Panc1 (cell line): ENCODE measurements around the gene ZNF708. TPM values are rescaled to one million over a fixed set of nuclear protein-coding genes. Genes with fewer than 3 reads are reported as not detected.
A peak's percentile ranks its signal among the peaks of the same experiment; 100 is the strongest.
"Not testable (repeated sequence)": the region's sequence is repeated elsewhere in the genome, so short reads cannot be mapped to it uniquely, and the experiment has no call there.

Experiments
- ATAC-seq: fragments of 200-7000 bp; cut with Tn5 transposase; 2 replicates; pipeline ENCODE4 v1.9.1; 2020; ENCODE audit warnings: mild to moderate bottlenecking, moderate library complexity
- BruUV-seq: library from RNA; stranded (reverse); fragments of 400-500 nt; replicated peaks from 2 replicates; lab custom pipeline; 2021; lab: Mats Ljungman, UMichigan
- CTCF ChIA-PET: fragments of 300-600 bp; sonication (Branson Sonifier 250); formaldehyde crosslinking; loops from one replicate; lab custom pipeline; 2022; ENCODE audit warnings: antibody characterized with exemption; lab: Charles Lee
- POLR2A ChIA-PET: fragments of 300-600 bp; sonication (Branson Sonifier 250); formaldehyde crosslinking; loops from one replicate; lab custom pipeline; 2022; ENCODE audit warnings: antibody characterized with exemption; lab: Charles Lee
- DNase-seq: peaks from one replicate; pipeline ENCODE4 v3.0.0-alpha.2; 2010; ENCODE audit warnings: low read depth, low spot score
- H3K27ac ChIP-seq: 2 replicates; pipeline ENCODE4 v1.5.1; 2011; ENCODE audit warnings: mild to moderate bottlenecking, low read length, inconsistent platforms
- H3K27me3 ChIP-seq: fragments of 200-500 bp; sonication (Bioruptor generic); 2 replicates; pipeline ENCODE4 v1.6.0; 2014; ENCODE audit warnings: low read length, inconsistent platforms; ENCODE audit not compliant: control insufficient read depth, insufficient read depth
- H3K36me3 ChIP-seq: fragments of 200-500 bp; sonication (Bioruptor generic); 2 replicates; pipeline ENCODE4 v1.5.1; 2014; ENCODE audit warnings: inconsistent platforms, mild to moderate bottlenecking, low read length, moderate library complexity; ENCODE audit not compliant: control insufficient read depth, insufficient read depth
- H3K4me1 ChIP-seq: 2 replicates; pipeline ENCODE4 v1.5.1; 2011; ENCODE audit warnings: inconsistent platforms, mild to moderate bottlenecking, low read length, moderate library complexity; ENCODE audit not compliant: control insufficient read depth, insufficient read depth
- H3K4me3 ChIP-seq, 2 experiments: 2 replicates each; pipeline ENCODE4 v1.5.1; 2011 to 2012; ENCODE audit warnings: low read depth in 2 of 2, low read length in 2 of 2, mild to moderate bottlenecking in 2 of 2, inconsistent platforms in 1 of 2, moderate library complexity in 1 of 2
- H3K9me3 ChIP-seq: fragments of 200-500 bp; sonication (Bioruptor generic); 2 replicates; pipeline ENCODE4 v1.5.1; 2014; ENCODE audit warnings: low read depth, mild to moderate bottlenecking, inconsistent platforms, low read length, moderate library complexity; ENCODE audit not compliant: control insufficient read depth, insufficient read depth
- in situ Hi-C: cut with HindIII; loops from 2 replicates; pipeline ENCODE4 v1.10.0; 2016; ENCODE audit warnings: low sequenced_read_pairs, low pct_unique_long_range_greater_than_20kb
- intact Hi-C: fragments of 100-400 bp; cut with micrococcal nuclease; formaldehyde crosslinking; loops from one replicate; pipeline ENCODE4 v1.10.0; 2022; ENCODE audit not compliant: unreplicated experiment
- total RNA-seq: library from RNA; stranded (reverse); gene quantifications from one replicate; pipeline ENCODE4 v1.2.1, GENCODE V29; 2021; ENCODE audit not compliant: unreplicated experiment
- TF ChIP-seq, protein P1 (sequence below): fragments of 450-650 bp; IDR thresholded peaks from 2 replicates; pipeline ENCODE4 v1.5.1; 2017; ENCODE audit warnings: mild to moderate bottlenecking
- TF ChIP-seq, protein P2 (sequence below), 2 experiments: IDR thresholded peaks; 2 replicates each; pipeline ENCODE4 v1.6.1; 2011 to 2012; ENCODE audit warnings: low read depth in 2 of 2, control low read depth in 1 of 2, low read length in 1 of 2, mild to moderate bottlenecking in 1 of 2, moderate library complexity in 1 of 2; ENCODE audit not compliant: insufficient read depth in 1 of 2

Gene ZNF708
- total RNA-seq, 1 experiment from 2014 or later: 8.3 TPM

- in situ Hi-C loops, DNase-seq, H3K4me1 ChIP-seq, intact Hi-C loops, BruUV-seq, H3K4me3 ChIP-seq, H3K27me3 ChIP-seq, CTCF ChIA-PET, H3K27ac ChIP-seq, ATAC-seq, H3K36me3 ChIP-seq, H3K9me3 ChIP-seq, POLR2A ChIA-PET: not testable (repeated sequence)
These were observed 69.6 kb downstream of the ZNF708 start for GRCh38 chr19:21259421-21260124.

GRCh38 chr19:21256722-21257121, 72.5 kb downstream of the ZNF708 start:
- no peak for DNase-seq
- no peak for ATAC-seq
- intact Hi-C loops: no loop called here
- Histone ChIP-seq H3K36me3 (no peaks in the 10 kb centered on the region), H3K9me3 (no peaks in the 10 kb centered on the region), H3K27ac (no peak overlapping the region), H3K4me3 (no peak overlapping the region), H3K27me3 (no peaks in the 10 kb centered on the region), H3K4me1 (no peaks in the 10 kb centered on the region)
- POLR2A ChIA-PET: no interaction called here
- TF ChIP-seq, protein P1, sequence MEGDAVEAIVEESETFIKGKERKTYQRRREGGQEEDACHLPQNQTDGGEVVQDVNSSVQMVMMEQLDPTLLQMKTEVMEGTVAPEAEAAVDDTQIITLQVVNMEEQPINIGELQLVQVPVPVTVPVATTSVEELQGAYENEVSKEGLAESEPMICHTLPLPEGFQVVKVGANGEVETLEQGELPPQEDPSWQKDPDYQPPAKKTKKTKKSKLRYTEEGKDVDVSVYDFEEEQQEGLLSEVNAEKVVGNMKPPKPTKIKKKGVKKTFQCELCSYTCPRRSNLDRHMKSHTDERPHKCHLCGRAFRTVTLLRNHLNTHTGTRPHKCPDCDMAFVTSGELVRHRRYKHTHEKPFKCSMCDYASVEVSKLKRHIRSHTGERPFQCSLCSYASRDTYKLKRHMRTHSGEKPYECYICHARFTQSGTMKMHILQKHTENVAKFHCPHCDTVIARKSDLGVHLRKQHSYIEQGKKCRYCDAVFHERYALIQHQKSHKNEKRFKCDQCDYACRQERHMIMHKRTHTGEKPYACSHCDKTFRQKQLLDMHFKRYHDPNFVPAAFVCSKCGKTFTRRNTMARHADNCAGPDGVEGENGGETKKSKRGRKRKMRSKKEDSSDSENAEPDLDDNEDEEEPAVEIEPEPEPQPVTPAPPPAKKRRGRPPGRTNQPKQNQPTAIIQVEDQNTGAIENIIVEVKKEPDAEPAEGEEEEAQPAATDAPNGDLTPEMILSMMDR: peak; percentile 47
- TF ChIP-seq, protein P2, sequence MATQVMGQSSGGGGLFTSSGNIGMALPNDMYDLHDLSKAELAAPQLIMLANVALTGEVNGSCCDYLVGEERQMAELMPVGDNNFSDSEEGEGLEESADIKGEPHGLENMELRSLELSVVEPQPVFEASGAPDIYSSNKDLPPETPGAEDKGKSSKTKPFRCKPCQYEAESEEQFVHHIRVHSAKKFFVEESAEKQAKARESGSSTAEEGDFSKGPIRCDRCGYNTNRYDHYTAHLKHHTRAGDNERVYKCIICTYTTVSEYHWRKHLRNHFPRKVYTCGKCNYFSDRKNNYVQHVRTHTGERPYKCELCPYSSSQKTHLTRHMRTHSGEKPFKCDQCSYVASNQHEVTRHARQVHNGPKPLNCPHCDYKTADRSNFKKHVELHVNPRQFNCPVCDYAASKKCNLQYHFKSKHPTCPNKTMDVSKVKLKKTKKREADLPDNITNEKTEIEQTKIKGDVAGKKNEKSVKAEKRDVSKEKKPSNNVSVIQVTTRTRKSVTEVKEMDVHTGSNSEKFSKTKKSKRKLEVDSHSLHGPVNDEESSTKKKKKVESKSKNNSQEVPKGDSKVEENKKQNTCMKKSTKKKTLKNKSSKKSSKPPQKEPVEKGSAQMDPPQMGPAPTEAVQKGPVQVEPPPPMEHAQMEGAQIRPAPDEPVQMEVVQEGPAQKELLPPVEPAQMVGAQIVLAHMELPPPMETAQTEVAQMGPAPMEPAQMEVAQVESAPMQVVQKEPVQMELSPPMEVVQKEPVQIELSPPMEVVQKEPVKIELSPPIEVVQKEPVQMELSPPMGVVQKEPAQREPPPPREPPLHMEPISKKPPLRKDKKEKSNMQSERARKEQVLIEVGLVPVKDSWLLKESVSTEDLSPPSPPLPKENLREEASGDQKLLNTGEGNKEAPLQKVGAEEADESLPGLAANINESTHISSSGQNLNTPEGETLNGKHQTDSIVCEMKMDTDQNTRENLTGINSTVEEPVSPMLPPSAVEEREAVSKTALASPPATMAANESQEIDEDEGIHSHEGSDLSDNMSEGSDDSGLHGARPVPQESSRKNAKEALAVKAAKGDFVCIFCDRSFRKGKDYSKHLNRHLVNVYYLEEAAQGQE (IDR thresholded peaks at IDR 0.05; ENCODE audit: insufficient read depth in 1 of 2, low read depth in 2 of 2, low read length in 1 of 2): no peak
- CTCF ChIA-PET: no interaction called here
- in situ Hi-C loops: no loop called here
- no TSS peak for BruUV-seq

Other genes with a start within 250 kb of the ZNF708 start
- gene ZNF714, start 247.2 kb downstream of the ZNF708 start, total RNA-seq: 0.67 TPM
- 10.8 TPM for gene ZNF431, start 187.4 kb downstream of the ZNF708 start, total RNA-seq
- gene ZNF738, start 29.6 kb upstream of the ZNF708 start, total RNA-seq: 9.7 TPM
- 8.5 TPM for gene ZNF493, start 67.7 kb upstream of the ZNF708 start, total RNA-seq
- gene ZNF429, start 176.2 kb upstream of the ZNF708 start, total RNA-seq: 8.3 TPM